Glutamatergic neuron (in vitro differentiated cells): ENCODE results near the gene USF3. TPM values are rescaled to one million over a fixed set of nuclear protein-coding genes. Genes with fewer than 3 reads are reported as not detected.

Experiments
- DNase-seq: peaks from one replicate; pipeline ENCODE4 v3.0.0; 2022
- H3K27ac Mint-ChIP-seq: one replicate; pipeline ENCODE4 v1.8.0; 2020; ENCODE audit warnings: mild to moderate bottlenecking, mixed read lengths, inconsistent platforms; ENCODE audit not compliant: unreplicated experiment
- H3K27me3 Mint-ChIP-seq: one replicate; pipeline ENCODE4 v1.8.0; 2020; ENCODE audit warnings: mild to moderate bottlenecking, moderate library complexity, mixed read lengths, inconsistent platforms; ENCODE audit not compliant: unreplicated experiment
- H3K36me3 Mint-ChIP-seq: one replicate; pipeline ENCODE4 v1.8.0; 2020; ENCODE audit warnings: mild to moderate bottlenecking, mixed read lengths, inconsistent platforms; ENCODE audit not compliant: unreplicated experiment
- H3K4me1 Mint-ChIP-seq: one replicate; pipeline ENCODE4 v1.8.0; 2020; ENCODE audit warnings: mild to moderate bottlenecking, low read depth, mixed read lengths, inconsistent platforms; ENCODE audit not compliant: unreplicated experiment
- H3K4me3 Mint-ChIP-seq: one replicate; pipeline ENCODE4 v1.8.0; 2020; ENCODE audit warnings: mild to moderate bottlenecking, mixed read lengths, inconsistent platforms; ENCODE audit not compliant: unreplicated experiment
- H3K9me3 Mint-ChIP-seq: one replicate; pipeline ENCODE4 v1.8.0; 2020; ENCODE audit warnings: mild to moderate bottlenecking, moderate library complexity, mixed read lengths, inconsistent platforms; ENCODE audit not compliant: unreplicated experiment
- total RNA-seq: library from RNA; stranded (reverse); fragmentation: NEBNext Ultra II Directional; extraction: Animal tissue kit (Norgen Biotek cat#: 25700); gene quantifications from one replicate; pipeline ENCODE4 v1.2.1, GENCODE V29; 2021; ENCODE audit not compliant: unreplicated experiment
- TF ChIP-seq, protein P1 (sequence below): fragments of 200-600 bp; sonication (generic); IDR thresholded peaks from one replicate; pipeline ENCODE4 v1.5.0; 2021; ENCODE audit not compliant: partially characterized antibody, unreplicated experiment

Gene USF3
- total RNA-seq, 1 donor from 2014 or later, result 14.9 TPM

DNA sequence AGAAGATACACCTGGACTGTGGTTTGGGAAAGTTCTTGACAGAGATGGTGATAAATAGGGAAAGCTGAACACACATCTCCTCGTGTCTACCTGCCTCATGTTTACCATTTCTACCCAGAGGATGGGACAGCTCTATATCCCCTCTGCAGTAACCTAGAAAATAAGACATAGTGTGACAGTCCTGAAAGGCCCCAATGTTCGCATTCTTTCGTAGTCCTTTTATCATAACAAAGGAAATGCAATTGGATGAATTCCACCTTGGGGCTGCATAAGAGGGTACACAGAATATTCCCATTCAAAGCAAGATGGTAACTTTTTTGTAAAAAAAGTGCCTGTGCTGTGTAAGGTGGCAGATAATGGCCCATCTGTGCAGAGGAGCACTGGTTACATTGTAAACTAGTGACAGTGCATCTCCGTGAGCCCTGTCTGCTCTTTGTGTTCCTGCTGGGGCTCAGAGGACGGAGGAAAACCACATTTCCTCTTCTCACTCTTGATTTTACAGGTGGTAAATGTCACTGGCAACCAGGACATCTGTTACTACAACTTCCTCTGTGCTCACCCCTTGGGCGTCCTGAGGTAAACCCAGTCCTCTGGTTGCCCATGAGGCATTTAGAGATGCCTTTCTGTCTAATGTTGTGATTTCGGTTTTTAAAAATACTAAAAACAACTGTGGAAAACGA lies 89.8 kb downstream of the USF3 start:
- no peaks in the 10 kb centered on the region for H3K9me3 Mint-ChIP-seq
- no peak overlapping the region for H3K27ac Mint-ChIP-seq
- H3K36me3 Mint-ChIP-seq, result no peaks in the 10 kb centered on the region
- no peak overlapping the region for H3K4me3 Mint-ChIP-seq
- no peaks in the 10 kb centered on the region for H3K27me3 Mint-ChIP-seq
- no peaks in the 10 kb centered on the region for H3K4me1 Mint-ChIP-seq
- DNase-seq, result no peak
- TF ChIP-seq, protein P1, sequence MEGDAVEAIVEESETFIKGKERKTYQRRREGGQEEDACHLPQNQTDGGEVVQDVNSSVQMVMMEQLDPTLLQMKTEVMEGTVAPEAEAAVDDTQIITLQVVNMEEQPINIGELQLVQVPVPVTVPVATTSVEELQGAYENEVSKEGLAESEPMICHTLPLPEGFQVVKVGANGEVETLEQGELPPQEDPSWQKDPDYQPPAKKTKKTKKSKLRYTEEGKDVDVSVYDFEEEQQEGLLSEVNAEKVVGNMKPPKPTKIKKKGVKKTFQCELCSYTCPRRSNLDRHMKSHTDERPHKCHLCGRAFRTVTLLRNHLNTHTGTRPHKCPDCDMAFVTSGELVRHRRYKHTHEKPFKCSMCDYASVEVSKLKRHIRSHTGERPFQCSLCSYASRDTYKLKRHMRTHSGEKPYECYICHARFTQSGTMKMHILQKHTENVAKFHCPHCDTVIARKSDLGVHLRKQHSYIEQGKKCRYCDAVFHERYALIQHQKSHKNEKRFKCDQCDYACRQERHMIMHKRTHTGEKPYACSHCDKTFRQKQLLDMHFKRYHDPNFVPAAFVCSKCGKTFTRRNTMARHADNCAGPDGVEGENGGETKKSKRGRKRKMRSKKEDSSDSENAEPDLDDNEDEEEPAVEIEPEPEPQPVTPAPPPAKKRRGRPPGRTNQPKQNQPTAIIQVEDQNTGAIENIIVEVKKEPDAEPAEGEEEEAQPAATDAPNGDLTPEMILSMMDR, result no peak

DNA sequence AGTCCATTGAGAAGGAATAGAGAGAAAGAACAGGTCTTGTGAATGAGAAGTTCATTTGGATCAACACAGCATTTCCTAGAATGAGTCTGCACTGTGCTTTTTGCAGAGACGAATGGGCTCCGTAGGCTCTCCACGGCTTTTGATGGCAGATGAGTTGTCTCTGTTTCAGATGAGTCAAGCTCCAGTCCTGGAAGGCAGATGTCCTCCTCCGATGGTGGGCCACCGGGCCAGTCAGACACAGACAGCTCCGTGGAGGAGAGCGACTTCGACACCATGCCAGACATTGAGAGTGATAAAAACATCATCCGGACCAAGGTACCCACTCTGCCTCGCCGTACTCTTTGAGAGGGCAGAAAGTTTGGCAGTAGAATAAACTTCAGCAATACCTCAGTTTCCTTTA lies 93.6 kb downstream of the USF3 start:
- TF ChIP-seq, protein P1, result no peak
- Mint-ChIP-seq H3K9me3 (no peaks in the 10 kb centered on the region), H3K4me3 (no peak overlapping the region), H3K27me3 (no peaks in the 10 kb centered on the region), H3K27ac (no peak overlapping the region), H3K4me1 (no peaks in the 10 kb centered on the region), H3K36me3 (no peaks in the 10 kb centered on the region)
- DNase-seq, result no peak

DNA sequence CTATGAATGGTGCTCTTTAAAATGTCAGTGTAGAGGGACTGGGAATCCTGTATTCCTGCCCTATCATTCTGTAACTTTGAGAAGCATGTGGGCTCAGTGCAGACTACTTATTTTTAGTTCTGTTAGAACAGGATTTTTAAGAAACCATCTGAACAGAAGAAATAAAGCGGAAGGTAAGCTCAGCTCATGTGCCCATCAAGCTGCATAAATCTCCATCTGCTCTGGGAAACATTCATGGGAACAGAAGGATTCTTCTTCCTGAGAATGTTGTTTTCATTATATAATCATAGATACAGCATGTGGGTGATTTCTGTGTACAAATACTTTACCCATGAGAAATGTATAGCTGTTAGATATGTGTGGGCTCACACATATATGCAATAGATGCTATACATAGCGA lies 94.2 kb downstream of the USF3 start:
- H3K36me3 Mint-ChIP-seq, result no peaks in the 10 kb centered on the region
- H3K27ac Mint-ChIP-seq, result no peak overlapping the region
- TF ChIP-seq, protein P1, result no peak
- no peak overlapping the region for H3K4me3 Mint-ChIP-seq
- no peaks in the 10 kb centered on the region for H3K4me1 Mint-ChIP-seq
- no peaks in the 10 kb centered on the region for H3K27me3 Mint-ChIP-seq
- DNase-seq, result no peak
- no peaks in the 10 kb centered on the region for H3K9me3 Mint-ChIP-seq

DNA sequence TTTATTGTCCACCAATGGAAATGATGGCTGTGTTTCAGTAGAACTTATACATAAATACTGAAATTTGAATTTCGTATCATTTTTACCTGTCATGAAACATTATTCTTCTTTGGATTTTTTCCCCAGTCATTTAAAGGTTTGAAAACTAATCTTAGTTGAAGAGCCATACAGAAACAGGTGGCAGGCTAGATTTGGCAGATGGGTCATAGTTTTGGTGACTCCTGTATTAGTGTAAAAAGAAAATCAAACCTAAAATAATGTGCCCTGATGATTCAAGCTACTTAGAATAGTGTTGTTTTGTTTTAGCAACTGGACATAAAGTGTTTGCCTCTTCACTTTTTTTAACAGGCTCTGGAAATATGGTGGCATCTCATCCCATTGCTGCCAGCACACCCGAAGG lies 95.2 kb downstream of the USF3 start:
- no peaks in the 10 kb centered on the region for H3K36me3 Mint-ChIP-seq
- TF ChIP-seq, protein P1, result no peak
- no peaks in the 10 kb centered on the region for H3K27me3 Mint-ChIP-seq
- DNase-seq, result no peak
- no peak overlapping the region for H3K4me3 Mint-ChIP-seq
- no peak overlapping the region for H3K27ac Mint-ChIP-seq
- no peaks in the 10 kb centered on the region for H3K9me3 Mint-ChIP-seq
- no peaks in the 10 kb centered on the region for H3K4me1 Mint-ChIP-seq

DNA sequence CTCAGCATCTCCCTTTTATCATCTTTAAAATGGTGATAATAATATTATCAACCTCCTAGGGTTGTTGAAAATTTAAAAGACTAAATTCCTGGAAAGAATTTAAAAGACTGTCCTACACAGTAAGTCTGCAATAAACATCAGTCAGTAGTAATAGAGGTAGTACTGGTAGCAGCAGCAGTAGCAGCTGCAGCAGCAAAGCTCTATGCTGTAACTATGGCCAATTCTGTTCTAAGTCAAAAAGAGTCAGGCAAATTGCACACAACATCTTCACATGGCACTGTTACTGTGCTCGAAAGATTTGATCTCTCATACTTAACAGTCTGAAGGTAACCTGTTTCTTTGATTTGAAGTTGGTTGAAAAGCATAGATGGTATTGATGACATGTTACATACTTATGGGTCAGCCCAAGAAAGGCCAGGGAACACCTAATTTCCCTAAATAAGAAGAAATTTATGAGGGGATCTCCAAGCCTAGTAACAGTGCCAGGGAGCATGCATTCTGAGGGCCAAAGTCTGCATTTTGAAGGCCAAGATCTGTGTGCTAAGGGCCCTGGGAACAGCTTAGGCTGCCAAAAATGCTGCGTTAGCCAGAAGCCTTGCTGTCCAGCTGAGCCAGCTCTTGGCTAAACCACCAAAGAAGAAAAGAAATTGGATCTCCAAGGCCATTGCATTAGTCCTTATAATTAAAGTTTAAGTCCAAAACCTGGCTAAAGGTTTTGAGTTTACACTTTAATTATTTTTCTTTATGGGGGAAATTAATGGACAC lies 95.8 kb downstream of the USF3 start:
- H3K4me3 Mint-ChIP-seq, result no peak overlapping the region
- no peaks in the 10 kb centered on the region for H3K36me3 Mint-ChIP-seq
- no peaks in the 10 kb centered on the region for H3K4me1 Mint-ChIP-seq
- TF ChIP-seq, protein P1, result no peak
- no peak for DNase-seq
- H3K27me3 Mint-ChIP-seq, result no peaks in the 10 kb centered on the region
- H3K9me3 Mint-ChIP-seq, result no peaks in the 10 kb centered on the region
- H3K27ac Mint-ChIP-seq, result no peak overlapping the region
